NCI-H226 (cell line): ENCODE measurements around the gene CDC42SE2.
"Not testable (repeated sequence)": the region's sequence is repeated elsewhere in the genome, so short reads cannot be mapped to it uniquely, and the experiment has no call there.

Source experiments
- DNase-seq: peaks from one replicate; pipeline ENCODE4 v3.0.0-alpha.2; 2015

The CDC42SE2 gene

GRCh38 chr5:131396630-131397273, 132.9 kb downstream of the CDC42SE2 start:
- DNase-seq, result no peak

DNA sequence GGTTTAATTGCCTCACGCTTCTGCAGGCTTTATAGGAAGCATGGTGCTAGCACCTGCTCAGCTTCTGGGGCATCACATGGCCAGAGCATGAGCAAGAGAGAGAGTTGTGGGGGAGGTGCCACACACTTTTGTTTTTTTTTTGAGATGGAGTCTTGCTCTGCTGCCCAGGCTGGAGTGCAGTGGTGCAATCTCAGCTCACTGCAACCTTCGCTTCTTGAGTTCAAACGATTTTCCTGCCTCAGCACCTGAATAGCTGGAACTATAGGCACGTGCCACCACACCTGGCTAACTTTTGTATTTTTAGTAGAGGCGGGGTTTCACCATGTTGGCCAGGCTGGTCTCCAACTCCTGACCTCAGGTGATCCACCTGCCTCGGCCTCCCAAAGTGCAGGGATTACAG, 135.2 kb downstream of the CDC42SE2 start:
- not testable (repeated sequence) for DNase-seq

GRCh38 chr5:131400585-131400984, 136.7 kb downstream of the CDC42SE2 start:
- DNase-seq, result no peak

- DNase-seq, result no peak
These were observed 141.8 kb downstream of the CDC42SE2 start for GRCh38 chr5:131405674-131406073.

GRCh38 chr5:131406076-131406475, 142.2 kb downstream of the CDC42SE2 start:
- DNase-seq, result no peak

- DNase-seq, result no peak
These were observed 143.3 kb downstream of the CDC42SE2 start for GRCh38 chr5:131406975-131407638.

- no peak for DNase-seq
These were observed 150.0 kb downstream of the CDC42SE2 start for GRCh38 chr5:131413605-131414559.

- DNase-seq, result no peak
These were observed 152.9 kb downstream of the CDC42SE2 start for GRCh38 chr5:131416729-131417128.

GRCh38 chr5:131417240-131417869, 153.5 kb downstream of the CDC42SE2 start:
- DNase-seq, result peak; percentile 19

- DNase-seq, result no peak
These were observed 155.0 kb downstream of the CDC42SE2 start for GRCh38 chr5:131418846-131419245.

DNA sequence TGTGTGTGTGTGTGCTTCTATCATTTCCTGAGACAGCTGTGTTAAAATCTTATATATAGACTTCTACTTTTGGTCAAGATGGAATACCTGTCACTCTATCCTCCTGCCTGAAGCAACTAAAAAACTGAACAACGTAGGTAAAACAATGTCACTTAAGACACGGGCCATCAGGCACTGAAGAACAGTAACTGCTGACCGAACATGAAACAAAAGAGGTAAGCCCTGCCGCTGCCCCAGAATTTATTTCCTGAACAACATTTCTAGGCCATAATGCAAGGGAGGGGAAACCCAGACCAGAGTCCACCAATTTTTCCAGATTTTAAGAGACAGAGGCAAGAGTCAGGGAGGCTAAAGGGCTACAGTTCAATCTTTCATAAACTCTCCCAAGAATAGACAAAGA, 156.0 kb downstream of the CDC42SE2 start:
- DNase-seq, result no peak

DNA sequence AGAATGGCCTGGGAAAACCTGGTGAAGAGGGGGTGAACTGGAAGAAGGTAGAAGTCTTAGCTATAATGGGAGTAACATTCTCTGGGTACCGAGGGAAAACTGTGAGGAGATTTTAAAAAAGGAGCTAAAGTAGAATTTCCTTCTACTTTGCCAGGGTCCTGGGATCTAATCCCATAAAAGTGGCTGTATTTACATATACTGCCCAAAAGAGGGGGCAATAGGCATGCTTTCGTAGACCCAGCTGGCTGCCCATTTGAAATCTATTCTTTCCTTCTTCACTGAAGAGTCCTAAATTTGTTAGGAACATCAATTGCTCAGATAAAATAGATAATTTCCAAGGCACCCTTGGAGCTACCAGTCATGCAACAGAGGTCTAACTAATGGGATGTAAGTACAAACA, 159.2 kb downstream of the CDC42SE2 start:
- DNase-seq, result no peak

- DNase-seq, result no peak
These were observed 162.2 kb downstream of the CDC42SE2 start for GRCh38 chr5:131426011-131426410.

DNA sequence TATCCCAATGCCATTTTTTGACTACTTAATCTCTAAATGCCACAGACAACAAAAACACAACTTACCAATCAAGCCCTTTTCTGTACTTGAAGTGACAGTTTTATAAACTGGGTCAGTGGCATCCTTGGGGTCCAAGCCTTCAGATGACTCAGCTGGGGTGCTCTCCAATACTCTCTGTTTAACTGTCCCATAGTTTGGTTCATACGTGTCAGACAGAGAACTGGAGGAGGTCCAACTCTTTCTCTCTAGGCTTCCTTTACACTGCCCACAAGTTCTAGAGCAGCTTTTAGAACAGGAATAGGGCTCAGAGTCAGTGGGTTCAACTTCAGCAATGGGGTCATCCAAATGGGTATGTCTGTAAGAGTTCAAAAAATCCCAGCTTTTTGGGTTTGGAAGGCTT, 166.9 kb downstream of the CDC42SE2 start:
- DNase-seq, result no peak

DNA sequence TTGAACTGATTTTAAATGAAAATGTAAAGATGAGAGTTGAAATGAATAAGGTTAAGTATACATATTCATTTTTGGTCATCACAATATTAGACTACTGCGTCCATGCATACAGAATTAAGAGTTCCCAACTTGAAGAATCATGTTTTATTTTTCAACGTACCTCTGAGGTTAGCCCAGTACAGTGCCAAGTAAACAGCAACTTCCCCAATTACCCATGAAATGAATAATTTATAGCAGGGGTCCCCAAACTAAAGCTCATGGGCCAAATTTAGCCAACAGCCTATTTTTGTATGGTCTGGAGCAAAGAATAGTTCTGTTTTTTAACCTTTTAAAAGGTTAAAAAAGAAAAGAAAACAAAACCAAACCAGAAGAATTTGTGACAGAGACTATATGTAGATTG, 167.9 kb downstream of the CDC42SE2 start:
- DNase-seq, result no peak

GRCh38 chr5:131433109-131433508, 169.3 kb downstream of the CDC42SE2 start:
- no peak for DNase-seq

GRCh38 chr5:131436081-131436480, 172.2 kb downstream of the CDC42SE2 start:
- no peak for DNase-seq

- DNase-seq, result no peak
These were observed 177.3 kb downstream of the CDC42SE2 start for GRCh38 chr5:131441184-131441583.
